HG03064 (cell line): ENCODE results near the gene DUS3L.
"Not testable (repeated sequence)": the region's sequence is repeated elsewhere in the genome, so short reads cannot be mapped to it uniquely, and the experiment has no call there.

ENCODE experiments used
- ATAC-seq: cut with Tn5 transposase; IDR thresholded peaks from one replicate; pipeline ENCODE4 v1.9.1; 2021; ENCODE audit warnings: low read depth; ENCODE audit not compliant: unreplicated experiment

DUS3L gene

DNA sequence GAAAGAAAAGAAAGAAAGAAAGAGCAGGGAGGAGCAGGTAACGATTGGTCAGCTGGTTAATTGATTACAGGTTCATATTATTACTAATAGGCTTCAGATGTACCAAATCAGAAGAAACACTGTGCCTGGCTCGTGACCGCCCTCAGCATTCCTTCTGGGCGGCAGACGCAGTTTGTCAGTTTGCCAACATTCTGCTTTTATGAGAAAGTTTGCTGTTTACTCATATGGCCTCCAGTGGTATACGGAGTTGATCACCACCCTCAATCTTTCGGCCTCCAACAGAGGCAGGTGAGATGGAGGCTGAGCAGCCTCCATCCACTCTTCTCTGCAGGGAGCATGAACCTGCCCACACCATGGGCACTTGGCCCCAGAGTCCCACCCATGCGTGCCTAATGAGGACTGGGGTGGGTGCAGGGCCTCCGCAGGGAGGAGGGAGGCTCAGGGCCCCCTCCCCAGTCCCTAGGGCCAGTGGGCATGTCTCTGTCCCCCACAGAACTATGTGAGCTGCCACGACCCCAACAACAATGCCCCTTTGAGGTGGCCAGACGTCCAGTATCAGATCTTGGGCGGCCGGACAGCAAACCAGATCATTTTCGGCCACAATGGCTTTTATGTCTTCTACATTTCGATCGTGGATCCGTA is 15.2 kb downstream of the DUS3L start:
- ATAC-seq = no peak

DNA sequence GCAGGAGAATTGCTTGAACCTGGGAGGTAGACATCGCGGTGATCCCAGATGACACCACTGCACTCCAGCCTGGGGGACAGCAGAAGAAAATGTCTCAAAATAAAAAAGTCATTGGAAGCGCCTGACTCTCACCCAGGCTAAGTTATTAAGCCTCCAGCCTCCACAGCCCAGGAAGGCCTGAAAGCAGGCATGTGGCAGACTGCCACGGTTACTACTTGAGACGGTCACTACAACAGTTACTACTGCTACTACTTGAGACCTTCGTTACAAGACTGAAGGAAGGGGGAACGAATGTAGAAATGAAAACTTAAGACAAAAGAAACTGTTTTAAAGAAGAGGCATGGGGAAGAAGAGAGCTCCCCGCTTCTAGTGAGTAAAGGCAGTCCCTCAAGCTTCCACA is 16.0 kb downstream of the DUS3L start:
- no peak for ATAC-seq

DNA sequence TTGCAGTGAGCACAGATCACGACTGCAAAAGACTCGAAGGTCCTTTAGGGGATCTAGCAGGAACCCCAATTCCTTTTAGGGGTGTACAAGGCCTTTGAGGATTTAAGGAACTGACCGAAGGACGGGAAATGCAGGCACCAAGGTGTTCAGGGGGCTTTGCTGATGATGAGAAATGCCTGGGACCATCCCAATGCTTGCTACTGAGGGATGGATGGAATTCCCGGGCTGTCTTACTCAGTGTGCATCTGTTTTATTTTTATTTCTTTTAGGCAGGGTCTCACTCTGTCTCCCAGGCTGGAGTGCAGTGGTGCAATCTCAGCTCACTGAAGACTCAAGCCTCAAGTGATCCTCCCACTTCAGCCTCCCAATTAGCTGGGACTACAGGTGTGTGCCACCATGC is 17.7 kb downstream of the DUS3L start:
- no peak for ATAC-seq

DNA sequence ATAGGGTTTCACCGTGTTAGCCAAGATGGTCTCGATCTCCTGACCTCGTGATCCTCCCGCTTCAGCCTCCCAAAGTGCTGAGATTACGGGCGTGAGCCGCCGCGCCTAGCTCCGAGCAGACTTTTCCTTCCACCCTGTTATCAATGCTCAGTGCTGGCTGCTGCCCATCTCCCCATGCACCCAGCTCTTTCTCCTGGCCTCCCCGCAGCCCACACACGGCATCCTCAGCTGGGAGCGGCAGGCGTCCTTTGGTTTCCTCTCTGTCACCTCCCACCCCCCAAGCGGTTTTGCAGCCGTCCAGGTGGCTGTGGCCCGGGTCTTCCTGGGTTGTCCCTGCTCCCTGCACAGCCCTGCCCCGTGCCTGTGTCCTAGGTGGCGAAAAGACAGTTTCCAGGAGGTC is 18.5 kb downstream of the DUS3L start:
- no peak for ATAC-seq

DNA sequence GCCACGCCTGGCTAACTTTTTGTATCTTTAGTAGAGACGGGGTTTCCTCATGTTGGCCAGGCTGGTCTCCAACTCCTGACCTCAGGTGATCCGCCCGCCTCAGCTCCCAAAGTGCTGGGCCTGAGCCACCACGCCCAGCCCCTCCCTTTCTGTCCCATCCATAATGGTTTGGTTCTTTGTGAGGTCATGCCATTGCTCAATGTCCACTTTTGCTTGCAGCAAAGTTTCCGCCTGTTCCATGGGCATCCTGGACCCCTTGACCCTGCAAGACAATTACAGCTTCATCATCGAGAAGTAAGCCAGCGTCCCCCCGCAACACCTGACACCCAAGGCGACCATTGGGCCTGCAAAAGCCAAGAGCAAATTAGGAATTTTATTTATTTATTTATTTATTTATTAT is 23.0 kb downstream of the DUS3L start:
- no peak for ATAC-seq

DNA sequence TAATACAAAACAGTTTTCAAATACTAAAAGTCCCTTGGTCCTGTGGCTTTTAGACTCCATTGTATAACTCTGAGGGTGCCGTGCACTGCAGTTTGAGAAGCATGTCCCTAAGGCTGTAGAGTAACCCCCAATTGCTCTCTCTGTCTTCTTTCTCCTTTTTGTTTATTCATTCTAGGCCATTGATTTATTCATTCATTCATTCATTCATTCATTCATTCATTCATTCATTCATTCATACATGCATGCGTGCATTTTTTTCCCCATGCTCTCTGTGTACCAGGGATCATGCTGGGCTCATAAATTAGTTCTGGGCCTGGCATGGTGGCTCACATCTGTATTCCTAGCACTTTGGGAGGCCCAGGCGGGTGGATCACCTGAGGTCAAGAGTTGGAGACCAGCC is 25.7 kb downstream of the DUS3L start:
- ATAC-seq = no peak

DNA sequence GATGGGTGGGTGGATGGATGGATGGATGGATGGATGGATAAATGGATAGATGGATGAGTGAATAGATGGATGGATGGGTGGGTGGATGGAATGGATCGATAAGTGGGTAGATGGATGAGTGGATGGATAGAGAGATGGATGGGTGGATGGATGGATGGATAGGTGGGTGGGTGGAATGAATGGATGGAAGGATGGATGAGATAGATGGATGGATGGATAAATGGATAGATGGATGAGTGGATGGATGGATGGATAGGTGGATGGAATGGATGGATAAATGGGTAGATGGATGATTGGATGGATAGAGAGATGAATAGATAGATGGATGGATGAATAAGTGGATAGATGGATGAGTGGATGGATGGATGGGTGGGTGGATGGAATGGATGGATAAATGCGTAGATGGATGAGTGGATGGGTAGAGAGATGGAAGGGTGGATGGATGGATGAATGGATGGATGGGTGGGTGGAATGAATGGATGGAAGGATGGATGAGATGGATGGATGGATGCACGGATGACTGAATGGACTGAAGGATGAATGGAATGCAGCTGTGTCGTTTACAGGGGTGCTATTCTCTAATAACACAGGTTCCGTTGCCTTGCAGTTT is 28.2 kb downstream of the DUS3L start:
- no peak for ATAC-seq

DNA sequence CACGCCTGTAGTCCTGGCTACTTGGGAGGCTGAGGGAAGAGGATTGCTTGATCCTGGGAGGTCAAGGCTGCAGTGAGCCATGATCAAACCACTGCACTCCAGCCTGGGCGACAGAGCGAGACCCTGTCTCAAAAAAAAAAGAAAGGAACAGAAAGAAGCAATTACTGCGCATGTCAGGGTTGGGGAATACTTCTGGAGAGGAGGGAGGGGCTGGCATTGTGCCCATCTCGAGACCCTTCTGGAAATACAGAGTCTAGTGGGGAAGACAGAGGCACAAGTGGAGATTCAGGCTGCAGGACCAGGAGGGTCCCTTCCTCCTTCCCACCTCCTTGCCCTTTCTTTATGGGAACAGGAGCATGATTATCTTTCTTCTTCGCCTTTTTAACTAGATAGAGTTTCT is 37.2 kb downstream of the DUS3L start:
- no peak for ATAC-seq

DNA sequence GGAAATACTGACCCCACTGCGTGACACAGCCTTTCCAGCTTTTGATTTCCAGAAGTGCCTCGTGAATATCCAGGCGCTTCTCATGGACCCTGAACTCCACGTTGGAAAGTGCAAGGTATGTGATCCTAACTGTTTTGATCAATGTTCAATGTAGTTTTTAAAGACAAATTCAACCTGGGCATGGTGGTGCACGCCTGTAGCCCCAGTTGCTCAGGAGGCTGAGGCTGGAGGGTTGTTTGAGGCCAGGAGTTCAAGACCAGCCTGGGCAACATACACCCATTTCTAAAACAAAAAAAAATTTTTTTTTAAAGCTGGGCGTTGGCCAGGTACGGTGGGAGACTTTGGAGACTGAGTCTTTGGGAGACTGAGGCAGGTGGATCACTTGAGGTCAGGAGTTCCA is 39.3 kb downstream of the DUS3L start:
- ATAC-seq = no peak

DNA sequence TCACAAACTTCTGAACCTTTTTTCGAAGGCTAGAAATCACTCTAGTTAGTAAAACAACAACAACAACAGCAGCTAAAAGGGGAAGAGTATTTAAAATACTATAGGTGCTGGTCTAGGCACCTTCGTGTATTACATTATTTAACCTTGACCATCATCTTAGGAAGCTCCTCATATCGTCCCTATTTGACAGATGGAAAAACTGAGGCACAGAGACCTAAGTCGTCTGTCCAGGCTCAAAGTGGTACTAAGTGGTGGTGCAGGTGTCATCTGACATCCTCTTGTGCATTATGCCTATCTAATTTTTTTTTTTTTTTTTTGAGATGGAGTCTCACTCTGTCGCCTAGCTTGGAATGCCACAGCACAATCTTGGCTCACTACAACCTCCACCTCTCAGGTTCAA is 41.5 kb downstream of the DUS3L start:
- no peak for ATAC-seq

DNA sequence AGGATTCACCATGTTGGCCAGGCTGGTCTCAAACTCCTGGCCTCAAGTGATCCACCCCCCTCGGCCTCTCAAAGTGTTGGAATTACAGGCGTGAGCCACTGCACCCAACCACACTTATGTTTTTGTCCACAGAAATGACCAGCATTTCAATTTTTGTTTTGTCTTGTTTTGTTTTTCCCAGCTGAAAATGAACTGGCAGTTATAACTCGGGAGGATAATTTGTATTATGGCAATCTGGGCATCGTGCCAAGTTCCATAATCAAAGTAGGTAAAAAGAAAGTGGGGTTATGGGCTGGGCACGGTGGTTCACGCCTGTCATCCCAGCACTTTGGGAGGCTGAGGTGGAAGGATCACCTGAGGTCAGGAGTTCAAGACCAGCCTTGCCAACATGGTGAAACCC is 42.0 kb downstream of the DUS3L start:
- not testable (repeated sequence) for ATAC-seq

DNA sequence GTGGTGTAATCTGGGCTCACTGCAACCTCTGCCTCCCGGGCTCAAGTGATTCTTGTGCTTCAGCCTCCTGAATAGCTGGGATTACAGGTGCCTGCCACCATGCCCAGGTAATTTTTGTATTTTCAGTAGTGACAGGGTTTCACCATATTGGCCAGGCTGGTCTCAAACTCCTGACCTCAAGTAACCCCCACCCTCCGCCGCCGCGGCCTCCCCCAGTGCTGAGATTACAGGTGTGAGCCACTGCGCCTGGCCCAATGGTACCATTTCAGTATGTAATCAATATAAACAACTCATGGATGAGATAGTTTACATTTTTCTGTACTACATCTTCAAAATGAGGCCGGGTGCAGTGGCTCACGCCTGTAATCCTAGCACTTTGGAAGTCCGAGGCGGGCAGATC is 46.0 kb downstream of the DUS3L start:
- ATAC-seq = not testable (repeated sequence)

DNA sequence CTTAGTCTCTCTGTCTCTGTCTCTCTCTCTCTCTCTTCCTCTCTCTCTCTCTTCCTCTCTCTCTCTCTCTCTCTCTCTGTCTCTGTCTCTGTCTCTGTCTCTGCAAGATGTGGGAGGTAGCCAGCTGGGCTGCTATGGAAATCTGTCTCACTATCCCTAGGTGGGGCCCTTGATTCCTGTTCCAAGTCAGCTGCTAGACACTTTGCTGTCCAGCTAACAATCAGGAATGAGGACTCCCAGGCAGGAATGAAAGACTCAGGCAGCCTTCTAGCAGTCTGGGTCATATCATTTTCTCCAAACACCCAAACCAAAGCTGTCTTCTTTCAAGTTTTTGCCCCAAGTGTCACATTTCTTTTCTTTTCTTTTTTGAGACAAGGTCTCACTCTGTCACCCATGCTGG is 47.3 kb downstream of the DUS3L start:
- no peak for ATAC-seq

DNA sequence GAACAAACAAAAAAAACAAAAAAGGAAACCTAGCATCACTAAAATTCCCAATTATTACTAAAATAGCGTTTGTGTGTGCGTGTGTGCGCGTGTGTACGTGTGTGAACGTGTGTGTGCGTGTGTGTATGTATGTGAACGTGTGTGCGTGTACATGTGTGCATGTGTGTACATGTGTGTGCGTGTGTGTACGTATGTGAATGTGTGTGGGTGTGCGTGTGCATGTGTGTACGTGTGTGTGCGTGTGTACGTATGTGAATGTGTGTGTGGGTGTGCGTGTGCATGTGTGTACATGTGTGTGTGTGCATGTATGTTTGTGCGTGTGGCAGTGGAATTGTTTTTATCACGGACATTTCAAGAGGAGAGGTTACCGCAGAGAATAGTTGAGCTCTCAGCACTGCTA is 48.9 kb downstream of the DUS3L start:
- no peak for ATAC-seq

DNA sequence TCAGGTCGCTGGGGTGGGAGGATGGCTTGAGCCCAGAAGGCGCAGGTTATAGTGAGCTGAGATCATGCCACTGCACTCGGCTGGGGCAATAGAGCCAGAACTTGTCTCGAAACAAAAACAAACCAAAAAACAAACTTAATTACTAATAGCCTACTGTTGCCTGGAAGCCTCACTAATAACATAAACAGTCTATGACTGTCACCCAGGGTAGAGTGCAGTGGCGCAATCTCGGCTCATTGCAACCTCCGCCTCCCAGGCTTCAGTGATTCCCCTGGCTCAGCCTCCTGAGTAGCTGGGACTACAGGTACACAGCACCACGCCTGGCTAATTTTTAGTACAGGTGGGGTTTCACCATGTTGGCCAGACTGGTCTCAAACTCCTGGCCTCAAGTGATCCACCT is 52.5 kb downstream of the DUS3L start:
- ATAC-seq = no peak
